ENCODE results near the gene ZSCAN5A. TPM values are rescaled to one million over a fixed set of nuclear protein-coding genes. Genes with fewer than 3 reads are reported as not detected.
A peak's percentile ranks its signal among the peaks of the same experiment; 100 is the strongest.
"Not testable (repeated sequence)": the region's sequence is repeated elsewhere in the genome, so short reads cannot be mapped to it uniquely, and the experiment has no call there.

The ZSCAN5A gene
- total and polyA plus RNA-seq, 7 donors, result 4.3 to 7.2 (median 5.4) TPM

DNA sequence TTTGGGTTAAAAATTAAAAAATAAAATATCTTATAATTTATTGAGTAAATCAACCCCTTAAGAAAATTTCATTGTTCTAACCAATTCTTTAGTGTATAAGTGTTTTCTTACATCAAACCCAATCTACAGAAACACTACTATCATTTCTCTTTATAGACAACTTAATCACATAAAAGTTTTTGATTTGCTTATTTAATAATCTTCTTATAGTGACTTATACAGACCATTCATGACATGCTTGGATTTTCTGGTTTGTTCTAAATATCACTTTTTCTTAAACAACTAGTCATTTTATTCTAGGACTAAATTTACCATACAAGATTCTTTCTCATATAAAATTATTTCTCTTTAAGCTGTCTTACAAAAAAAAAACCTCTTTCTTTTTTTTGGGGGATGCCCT lies 27.3 kb upstream of the ZSCAN5A start:
- no peaks in the 10 kb centered on the region for H3K36me3 ChIP-seq
- H3K4me3 ChIP-seq, result no peak overlapping the region
- H3K4me1 ChIP-seq, result no peaks in the 10 kb centered on the region
- peaks cover 0 to 3% (median 1%) of the 10 kb centered on the region in 4 donors for H3K9me3 ChIP-seq
- no peak for DNase-seq
- TF ChIP-seq EP300 (IDR thresholded peaks at IDR 0.05) (no peak), POLR2AphosphoS5 (IDR thresholded peaks at IDR 0.05) (no peak), POLR2A (IDR thresholded peaks at IDR 0.05) (no peak)
- TF ChIP-seq, protein P1, sequence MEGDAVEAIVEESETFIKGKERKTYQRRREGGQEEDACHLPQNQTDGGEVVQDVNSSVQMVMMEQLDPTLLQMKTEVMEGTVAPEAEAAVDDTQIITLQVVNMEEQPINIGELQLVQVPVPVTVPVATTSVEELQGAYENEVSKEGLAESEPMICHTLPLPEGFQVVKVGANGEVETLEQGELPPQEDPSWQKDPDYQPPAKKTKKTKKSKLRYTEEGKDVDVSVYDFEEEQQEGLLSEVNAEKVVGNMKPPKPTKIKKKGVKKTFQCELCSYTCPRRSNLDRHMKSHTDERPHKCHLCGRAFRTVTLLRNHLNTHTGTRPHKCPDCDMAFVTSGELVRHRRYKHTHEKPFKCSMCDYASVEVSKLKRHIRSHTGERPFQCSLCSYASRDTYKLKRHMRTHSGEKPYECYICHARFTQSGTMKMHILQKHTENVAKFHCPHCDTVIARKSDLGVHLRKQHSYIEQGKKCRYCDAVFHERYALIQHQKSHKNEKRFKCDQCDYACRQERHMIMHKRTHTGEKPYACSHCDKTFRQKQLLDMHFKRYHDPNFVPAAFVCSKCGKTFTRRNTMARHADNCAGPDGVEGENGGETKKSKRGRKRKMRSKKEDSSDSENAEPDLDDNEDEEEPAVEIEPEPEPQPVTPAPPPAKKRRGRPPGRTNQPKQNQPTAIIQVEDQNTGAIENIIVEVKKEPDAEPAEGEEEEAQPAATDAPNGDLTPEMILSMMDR (IDR thresholded peaks at IDR 0.05), result no peak
- no peak overlapping the region for H3K27ac ChIP-seq
- H3K27me3 ChIP-seq, result no peaks in the 10 kb centered on the region
- intact Hi-C loops (cut with DNase I), result loop anchor here (10.0 kb wide), 1 partner anchor 167 kb away; the partner anchor contains the start of gene GALP

DNA sequence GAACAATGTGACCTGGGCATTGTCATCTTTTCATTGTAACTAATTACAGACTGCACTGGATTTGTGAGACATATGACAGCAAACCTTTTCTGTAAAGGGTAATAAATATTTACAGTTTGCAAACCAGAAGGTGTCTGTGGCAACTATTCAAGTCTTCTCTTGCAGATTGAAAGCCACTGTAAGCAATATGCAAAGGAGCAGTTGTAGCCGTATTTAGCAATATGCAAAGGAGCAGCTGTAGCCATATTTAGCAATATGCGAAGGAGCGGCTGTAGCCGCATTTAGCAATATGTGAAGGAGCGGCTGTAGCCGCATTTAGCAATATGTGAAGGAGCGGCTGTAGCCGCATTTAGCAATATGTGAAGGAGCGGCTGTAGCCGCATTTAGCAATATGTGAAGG lies 24.4 kb upstream of the ZSCAN5A start:
- H3K4me1 ChIP-seq; DNase-seq; H3K27me3 ChIP-seq; H3K9me3 ChIP-seq; H3K36me3 ChIP-seq; H3K27ac ChIP-seq; intact Hi-C loops (cut with DNase I); H3K4me3 ChIP-seq: not testable (repeated sequence)
- WGBS, 2 donors, result 86 to 88% methylated on average over 6 to 8 of the region's 10 CpGs

DNA sequence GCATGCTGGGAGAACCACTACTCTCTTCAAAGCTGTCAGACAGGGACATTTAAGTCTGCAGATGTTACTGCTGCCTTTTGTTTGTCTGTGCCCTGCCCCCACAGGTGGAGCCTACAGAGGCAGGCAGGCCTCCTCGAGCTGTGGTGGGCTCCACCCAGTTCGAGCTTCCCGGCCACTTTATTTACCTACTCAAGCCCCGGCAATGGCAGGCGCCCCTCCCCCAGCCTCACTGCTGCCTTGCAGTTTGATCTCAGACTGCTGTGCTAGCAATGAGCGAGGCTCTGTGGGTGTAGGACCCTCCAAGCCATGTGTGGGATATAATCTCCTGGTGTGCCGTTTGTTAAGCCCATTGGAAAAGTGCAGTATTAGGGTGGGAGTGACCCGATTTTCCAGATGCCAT lies 22.4 kb upstream of the ZSCAN5A start:
- H3K9me3 ChIP-seq; DNase-seq; intact Hi-C loops (cut with DNase I); H3K4me3 ChIP-seq; H3K4me1 ChIP-seq; H3K27ac ChIP-seq; H3K27me3 ChIP-seq; H3K36me3 ChIP-seq: not testable (repeated sequence)
- 59 to 81% methylated on average over 8 of the region's 8 CpGs for WGBS, 2 donors

DNA sequence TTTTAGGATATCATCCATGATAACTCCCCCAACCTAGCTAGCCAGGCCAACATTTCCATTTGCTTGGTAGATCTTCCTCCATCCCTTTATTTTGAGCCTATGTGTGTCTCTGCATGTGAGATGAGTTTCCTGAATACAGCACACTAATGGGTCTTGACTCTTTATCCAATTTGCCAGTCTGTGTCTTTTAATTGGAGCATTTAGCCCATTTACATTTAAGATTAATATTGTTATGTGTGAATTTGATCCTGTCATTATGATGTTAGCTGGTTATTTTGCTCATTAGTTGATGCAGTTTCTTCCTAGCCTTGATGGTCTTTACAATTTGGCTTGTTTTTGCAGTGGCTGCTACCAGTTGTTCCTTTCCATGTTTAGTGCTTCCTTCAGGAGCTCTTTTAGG lies 20.7 kb upstream of the ZSCAN5A start:
- DNase-seq; H3K4me1 ChIP-seq; H3K27me3 ChIP-seq; H3K9me3 ChIP-seq; H3K4me3 ChIP-seq; H3K27ac ChIP-seq; intact Hi-C loops (cut with DNase I); H3K36me3 ChIP-seq: not testable (repeated sequence)

DNA sequence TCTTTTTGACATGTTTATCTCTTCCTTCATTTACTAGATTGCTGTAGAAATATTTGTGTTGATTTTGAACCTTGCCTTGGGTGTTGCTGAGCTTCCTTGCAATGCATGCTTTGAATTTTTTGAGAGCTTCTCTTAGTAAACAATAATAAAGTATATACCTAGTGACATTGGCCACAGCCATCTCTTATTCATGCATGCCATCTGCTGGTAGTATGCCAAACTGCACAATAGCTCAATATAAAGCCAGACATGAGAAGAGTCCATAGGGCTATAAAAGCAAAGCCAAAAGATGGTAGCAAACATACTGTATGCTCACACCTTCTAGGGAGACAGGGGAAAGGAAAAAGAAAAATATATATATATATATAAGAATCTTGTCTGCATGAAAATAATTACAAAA lies 18.9 kb upstream of the ZSCAN5A start:
- H3K4me3 ChIP-seq, result no peak overlapping the region
- H3K27ac ChIP-seq, result no peak overlapping the region
- H3K27me3 ChIP-seq, result no peaks in the 10 kb centered on the region
- TF ChIP-seq, protein P1 (IDR thresholded peaks at IDR 0.05), result peak in 2 of 4 experiments; percentile 15 to 29
- no peak for TF ChIP-seq POLR2AphosphoS5 (IDR thresholded peaks at IDR 0.05)
- peaks cover 0 to 9% (median 4%) of the 10 kb centered on the region in 4 donors for H3K9me3 ChIP-seq
- no peaks in the 10 kb centered on the region for H3K36me3 ChIP-seq
- no peaks in the 10 kb centered on the region for H3K4me1 ChIP-seq
- no peak for DNase-seq
- intact Hi-C loops (cut with DNase I), result no loop called here

DNA sequence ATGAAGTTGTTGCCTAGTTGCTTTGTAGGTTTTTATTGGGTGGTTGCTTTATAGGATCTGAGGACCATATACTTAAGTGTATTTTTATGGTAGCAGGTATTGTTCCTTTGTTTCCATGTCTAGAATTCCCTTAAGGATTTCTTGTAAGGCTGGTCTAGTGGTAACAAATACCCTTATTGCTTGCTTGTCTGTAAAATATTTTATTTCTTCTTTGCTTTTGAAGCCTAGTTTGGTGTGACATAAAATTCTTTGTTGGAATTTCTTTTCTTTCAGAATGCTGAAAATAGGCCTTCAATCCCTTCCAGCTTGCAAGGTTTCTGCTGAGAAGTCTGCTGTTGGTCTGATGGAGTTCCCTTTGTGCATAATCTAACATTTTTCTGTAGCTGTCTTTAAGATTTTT lies 18.1 kb upstream of the ZSCAN5A start:
- no peaks in the 10 kb centered on the region for H3K27me3 ChIP-seq
- H3K36me3 ChIP-seq, result no peaks in the 10 kb centered on the region
- H3K9me3 ChIP-seq, result peaks cover 0 to 9% (median 3%) of the 10 kb centered on the region in 4 donors
- TF ChIP-seq EP300 (IDR thresholded peaks at IDR 0.05), result no peak
- TF ChIP-seq POLR2AphosphoS5 (IDR thresholded peaks at IDR 0.05), result no peak
- no peak for TF ChIP-seq POLR2A (IDR thresholded peaks at IDR 0.05)
- no peak overlapping the region for H3K4me3 ChIP-seq
- intact Hi-C loops (cut with DNase I), result no loop called here
- H3K27ac ChIP-seq, result no peak overlapping the region
- no peaks in the 10 kb centered on the region for H3K4me1 ChIP-seq
- DNase-seq, result no peak

DNA sequence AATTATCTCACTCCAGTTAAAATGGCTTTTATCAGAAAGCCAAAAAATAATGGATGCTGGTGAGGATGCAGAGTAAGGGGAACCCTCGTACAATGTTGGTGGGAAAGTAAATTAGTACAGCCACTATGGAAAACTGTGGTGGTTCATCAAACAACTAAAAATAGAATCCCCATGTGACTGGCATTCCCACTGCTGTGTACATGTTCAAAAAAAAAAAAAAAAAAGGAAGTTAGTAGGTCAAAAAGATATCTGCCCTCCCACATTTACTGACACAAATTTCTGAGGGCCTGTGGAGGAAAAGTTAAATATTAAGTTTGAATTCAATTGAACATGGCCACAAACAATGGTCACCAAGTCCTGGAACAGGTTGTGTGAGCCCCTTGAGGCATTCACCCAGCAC lies 9.8 kb upstream of the ZSCAN5A start:
- no peak for DNase-seq
- TF ChIP-seq POLR2A (IDR thresholded peaks at IDR 0.05), result no peak
- TF ChIP-seq POLR2AphosphoS5 (IDR thresholded peaks at IDR 0.05), result no peak
- TF ChIP-seq EP300 (IDR thresholded peaks at IDR 0.05), result no peak
- TF ChIP-seq, protein P1 (IDR thresholded peaks at IDR 0.05), result no peak
- Histone ChIP-seq H3K27me3 (no peaks in the 10 kb centered on the region), H3K4me1 (no peaks in the 10 kb centered on the region), H3K9me3 (no peaks in the 10 kb centered on the region), H3K27ac (no peak overlapping the region), H3K36me3 (no peaks in the 10 kb centered on the region), H3K4me3 (no peak overlapping the region)
- WGBS, 2 donors, result 64 to 76% methylated on average over 1 of the region's 1 CpG
- intact Hi-C loops (cut with DNase I), result no loop called here
